GM12878 (cell line): ENCODE measurements around the gene CCDC34. TPM values are rescaled to one million over a fixed set of nuclear protein-coding genes. Genes with fewer than 3 reads are reported as not detected.

Experiments
- CBFB ChIP-seq: IDR thresholded peaks from 2 replicates; pipeline ENCODE4 v1.6.1; 2016; ENCODE audit warnings: antibody characterized with exemption, low read depth
- MTA3 ChIP-seq: IDR thresholded peaks from 2 replicates; pipeline ENCODE4 v1.6.1; 2012; ENCODE audit warnings: low read length, inconsistent platforms, borderline replicate concordance
- NFYB ChIP-seq: IDR thresholded peaks from 2 replicates; pipeline ENCODE4 v1.6.1; 2011; ENCODE audit warnings: low read depth, mild to moderate bottlenecking, low read length, improper control_type of control experiment, moderate library complexity; ENCODE audit not compliant: insufficient read depth
- NR2C2 ChIP-seq: IDR thresholded peaks from 2 replicates; pipeline ENCODE4 v1.6.1; 2011; ENCODE audit warnings: borderline replicate concordance, low read depth; ENCODE audit not compliant: control insufficient read depth, insufficient read length
- polyA plus RNA-seq, 11 experiments: library from polyadenylated mRNA; depleted of rRNA in 4 of 11; unstranded in 6 of 11; stranded (reverse) in 5 of 11; fragments of >200 nt; fragmentation: Nextera tagmentation in 4 of 11; fragmentation: Illumina TruSeq in 1 of 11; extraction: Ambion mirVana in 4 of 11; extraction: Trizol in 1 of 11; gene quantifications; 1 replicate in 1 of 11; 2 replicates in 10 of 11; pipeline versions ENCODE4 v1.2.1 to v1.2.3, GENCODE V29; 2011 to 2016; ENCODE audit warnings: inconsistent platforms in 2 of 11, missing spikeins in 2 of 11, low read depth in 1 of 11
- total RNA-seq, 4 experiments: library from RNA; depleted of rRNA in 3 of 4; stranded (reverse); fragments of >200 nt in 3 of 4; fragmentation: Illumina TruSeq in 1 of 4; extraction: Trizol in 1 of 4; gene quantifications; 2 replicates each; pipeline versions ENCODE4 v1.2.1 to v1.2.3, GENCODE V29; 2013 to 2021
- TF ChIP-seq, protein P1 (sequence below): fragments of 450-650 bp; IDR thresholded peaks from 2 replicates; pipeline ENCODE4 v1.6.1; 2017; ENCODE audit warnings: borderline replicate concordance
- TF ChIP-seq, protein P2 (sequence below): fragments of 450-650 bp; IDR thresholded peaks from 2 replicates; pipeline ENCODE4 v1.6.1; 2017; ENCODE audit warnings: mild to moderate bottlenecking, moderate library complexity

Gene CCDC34
- total and polyA plus RNA-seq, 10 of the 15 experiments (the other 5 are each of a cell fraction or from before 2014, with no cell fraction given) = 6.2 to 39.1 (median 14.6) TPM

DNA sequence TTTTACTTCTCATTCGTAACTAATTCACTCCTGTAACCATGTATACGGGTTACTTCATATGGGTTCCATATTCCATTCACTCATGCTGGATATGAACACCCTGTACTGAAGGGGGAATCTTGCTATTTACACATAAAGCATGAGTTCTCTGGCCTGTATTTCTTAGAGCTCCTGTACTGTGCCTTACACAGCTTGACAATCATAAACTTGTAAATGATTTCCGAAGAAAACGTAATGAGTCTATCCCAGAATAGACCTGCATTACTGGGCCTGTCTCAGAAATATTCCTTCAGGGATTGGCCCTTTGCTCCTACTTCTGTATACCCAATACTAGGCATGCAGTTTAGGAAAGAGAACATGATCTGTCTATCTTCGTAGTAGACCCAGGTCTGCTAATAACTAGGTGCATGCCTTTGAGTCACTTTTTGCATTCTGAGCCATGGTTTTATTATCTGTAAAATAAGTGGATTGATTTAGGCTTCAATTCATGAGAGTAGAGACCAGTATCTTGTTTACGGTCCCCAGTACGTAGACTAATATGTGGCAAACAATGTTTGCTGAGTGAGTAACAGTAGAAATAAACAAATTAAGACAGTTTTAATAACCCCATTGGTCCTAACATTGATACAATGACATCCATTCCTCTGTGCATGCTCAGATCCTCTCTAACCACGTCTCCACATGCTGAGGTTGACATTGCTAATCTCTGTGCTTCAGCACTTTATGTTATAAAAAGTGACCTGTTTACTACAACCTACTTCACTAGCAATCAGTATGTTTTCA lies 1.2 kb downstream of the CCDC34 start (continued):
- TF ChIP-seq CBFB = no peak
- TF ChIP-seq, protein P1, sequence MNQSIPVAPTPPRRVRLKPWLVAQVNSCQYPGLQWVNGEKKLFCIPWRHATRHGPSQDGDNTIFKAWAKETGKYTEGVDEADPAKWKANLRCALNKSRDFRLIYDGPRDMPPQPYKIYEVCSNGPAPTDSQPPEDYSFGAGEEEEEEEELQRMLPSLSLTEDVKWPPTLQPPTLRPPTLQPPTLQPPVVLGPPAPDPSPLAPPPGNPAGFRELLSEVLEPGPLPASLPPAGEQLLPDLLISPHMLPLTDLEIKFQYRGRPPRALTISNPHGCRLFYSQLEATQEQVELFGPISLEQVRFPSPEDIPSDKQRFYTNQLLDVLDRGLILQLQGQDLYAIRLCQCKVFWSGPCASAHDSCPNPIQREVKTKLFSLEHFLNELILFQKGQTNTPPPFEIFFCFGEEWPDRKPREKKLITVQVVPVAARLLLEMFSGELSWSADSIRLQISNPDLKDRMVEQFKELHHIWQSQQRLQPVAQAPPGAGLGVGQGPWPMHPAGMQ = no peak
- TF ChIP-seq MTA3 = no peak
- no peak for TF ChIP-seq NR2C2
- TF ChIP-seq, protein P2, sequence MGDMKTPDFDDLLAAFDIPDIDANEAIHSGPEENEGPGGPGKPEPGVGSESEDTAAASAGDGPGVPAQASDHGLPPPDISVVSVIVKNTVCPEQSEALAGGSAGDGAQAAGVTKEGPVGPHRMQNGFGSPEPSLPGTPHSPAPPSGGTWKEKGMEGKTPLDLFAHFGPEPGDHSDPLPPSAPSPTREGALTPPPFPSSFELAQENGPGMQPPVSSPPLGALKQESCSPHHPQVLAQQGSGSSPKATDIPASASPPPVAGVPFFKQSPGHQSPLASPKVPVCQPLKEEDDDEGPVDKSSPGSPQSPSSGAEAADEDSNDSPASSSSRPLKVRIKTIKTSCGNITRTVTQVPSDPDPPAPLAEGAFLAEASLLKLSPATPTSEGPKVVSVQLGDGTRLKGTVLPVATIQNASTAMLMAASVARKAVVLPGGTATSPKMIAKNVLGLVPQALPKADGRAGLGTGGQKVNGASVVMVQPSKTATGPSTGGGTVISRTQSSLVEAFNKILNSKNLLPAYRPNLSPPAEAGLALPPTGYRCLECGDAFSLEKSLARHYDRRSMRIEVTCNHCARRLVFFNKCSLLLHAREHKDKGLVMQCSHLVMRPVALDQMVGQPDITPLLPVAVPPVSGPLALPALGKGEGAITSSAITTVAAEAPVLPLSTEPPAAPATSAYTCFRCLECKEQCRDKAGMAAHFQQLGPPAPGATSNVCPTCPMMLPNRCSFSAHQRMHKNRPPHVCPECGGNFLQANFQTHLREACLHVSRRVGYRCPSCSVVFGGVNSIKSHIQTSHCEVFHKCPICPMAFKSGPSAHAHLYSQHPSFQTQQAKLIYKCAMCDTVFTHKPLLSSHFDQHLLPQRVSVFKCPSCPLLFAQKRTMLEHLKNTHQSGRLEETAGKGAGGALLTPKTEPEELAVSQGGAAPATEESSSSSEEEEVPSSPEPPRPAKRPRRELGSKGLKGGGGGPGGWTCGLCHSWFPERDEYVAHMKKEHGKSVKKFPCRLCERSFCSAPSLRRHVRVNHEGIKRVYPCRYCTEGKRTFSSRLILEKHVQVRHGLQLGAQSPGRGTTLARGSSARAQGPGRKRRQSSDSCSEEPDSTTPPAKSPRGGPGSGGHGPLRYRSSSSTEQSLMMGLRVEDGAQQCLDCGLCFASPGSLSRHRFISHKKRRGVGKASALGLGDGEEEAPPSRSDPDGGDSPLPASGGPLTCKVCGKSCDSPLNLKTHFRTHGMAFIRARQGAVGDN = no peak
- TF ChIP-seq NFYB = no peak
